Measurements from ENCODE around the gene ZNF536. TPM values are rescaled to one million over a fixed set of nuclear protein-coding genes. Genes with fewer than 3 reads are reported as not detected.
"Not testable (repeated sequence)": the region's sequence is repeated elsewhere in the genome, so short reads cannot be mapped to it uniquely, and the experiment has no call there.

The ZNF536 gene
- total RNA-seq, 1 experiment from 2014 or later, result not detected

GRCh38 chr19:30338878-30339623 is 33.1 kb upstream of the ZNF536 start:
- no peaks in the 10 kb centered on the region for H3K27me3 ChIP-seq
- H3K4me3 ChIP-seq, result no peak overlapping the region
- DNase-seq, result no peak
- no peaks in the 10 kb centered on the region for H3K36me3 ChIP-seq
- H3K9me3 ChIP-seq, result no peaks in the 10 kb centered on the region

- H3K9me3 ChIP-seq, result no peaks in the 10 kb centered on the region
- H3K36me3 ChIP-seq, result no peaks in the 10 kb centered on the region
- no peaks in the 10 kb centered on the region for H3K27me3 ChIP-seq
- no peak overlapping the region for H3K4me3 ChIP-seq
- no peak for DNase-seq
Observed at GRCh38 chr19:30339624-30340525, 32.3 kb upstream of the ZNF536 start.

- H3K36me3 ChIP-seq, result no peaks in the 10 kb centered on the region
- no peaks in the 10 kb centered on the region for H3K27me3 ChIP-seq
- DNase-seq, result no peak
- H3K9me3 ChIP-seq, result no peaks in the 10 kb centered on the region
- no peak overlapping the region for H3K4me3 ChIP-seq
Observed at GRCh38 chr19:30340771-30341561, 31.2 kb upstream of the ZNF536 start.

- H3K27me3 ChIP-seq, result no peaks in the 10 kb centered on the region
- H3K4me3 ChIP-seq, result no peak overlapping the region
- no peaks in the 10 kb centered on the region for H3K9me3 ChIP-seq
- DNase-seq, result no peak
- no peaks in the 10 kb centered on the region for H3K36me3 ChIP-seq
Observed at GRCh38 chr19:30341611-30342201, 30.5 kb upstream of the ZNF536 start.

- DNase-seq, result no peak
- Histone ChIP-seq H3K36me3 (no peaks in the 10 kb centered on the region), H3K4me3 (no peak overlapping the region), H3K27me3 (no peaks in the 10 kb centered on the region), H3K9me3 (no peaks in the 10 kb centered on the region)
Observed at GRCh38 chr19:30342901-30343300, 29.3 kb upstream of the ZNF536 start.

- no peak for DNase-seq
- H3K27me3 ChIP-seq, result no peaks in the 10 kb centered on the region
- no peak overlapping the region for H3K4me3 ChIP-seq
Observed at GRCh38 chr19:30344446-30345425, 27.4 kb upstream of the ZNF536 start.

GRCh38 chr19:30345686-30346085 is 26.5 kb upstream of the ZNF536 start:
- peaks cover 7% of the 10 kb centered on the region; the same call in 1 of the 2 replicates for H3K27me3 ChIP-seq
- H3K9me3 ChIP-seq, result no peaks in the 10 kb centered on the region
- no peak for DNase-seq
- no peak overlapping the region for H3K4me3 ChIP-seq
- no peaks in the 10 kb centered on the region for H3K36me3 ChIP-seq

More at GRCh38 chr19:30344446-30345425, 27.4 kb upstream of the ZNF536 start:
- no peaks in the 10 kb centered on the region for H3K9me3 ChIP-seq
- no peaks in the 10 kb centered on the region for H3K36me3 ChIP-seq

GRCh38 chr19:30346468-30346867 is 25.7 kb upstream of the ZNF536 start:
- H3K9me3 ChIP-seq, DNase-seq: not testable (repeated sequence)

GRCh38 chr19:30349131-30349730 is 23.0 kb upstream of the ZNF536 start:
- DNase-seq, result no peak
- Histone ChIP-seq H3K27me3 (peaks cover 11% of the 10 kb centered on the region; the same call in 1 of the 2 replicates), H3K36me3 (no peaks in the 10 kb centered on the region), H3K4me3 (no peak overlapping the region), H3K9me3 (no peaks in the 10 kb centered on the region)

More at GRCh38 chr19:30346468-30346867, 25.7 kb upstream of the ZNF536 start:
- peaks cover 11% of the 10 kb centered on the region; the same call in 1 of the 2 replicates for H3K27me3 ChIP-seq
- not testable (repeated sequence) for H3K4me3 ChIP-seq, H3K36me3 ChIP-seq

- DNase-seq, result no peak
Observed at GRCh38 chr19:30350692-30351663, 21.2 kb upstream of the ZNF536 start.

GRCh38 chr19:30351774-30352173 is 20.4 kb upstream of the ZNF536 start:
- Histone ChIP-seq H3K9me3 (no peaks in the 10 kb centered on the region), H3K36me3 (no peaks in the 10 kb centered on the region), H3K27me3 (peaks cover 11% of the 10 kb centered on the region; the same call in 1 of the 2 replicates), H3K4me3 (no peak overlapping the region)
- DNase-seq, result no peak

More at GRCh38 chr19:30350692-30351663, 21.2 kb upstream of the ZNF536 start:
- Histone ChIP-seq H3K36me3 (no peaks in the 10 kb centered on the region), H3K27me3 (peaks cover 11% of the 10 kb centered on the region; the same call in 1 of the 2 replicates), H3K4me3 (no peak overlapping the region), H3K9me3 (no peaks in the 10 kb centered on the region)

GRCh38 chr19:30353394-30353945 is 18.7 kb upstream of the ZNF536 start:
- Histone ChIP-seq H3K36me3 (no peaks in the 10 kb centered on the region), H3K27me3 (peaks cover 11% of the 10 kb centered on the region; the same call in 1 of the 2 replicates), H3K4me3 (no peak overlapping the region), H3K9me3 (no peaks in the 10 kb centered on the region)
- no peak for DNase-seq

GRCh38 chr19:30355586-30355985 is 16.6 kb upstream of the ZNF536 start:
- Histone ChIP-seq H3K36me3 (no peaks in the 10 kb centered on the region), H3K4me3 (no peak overlapping the region), H3K9me3 (no peaks in the 10 kb centered on the region), H3K27me3 (peaks cover 6% of the 10 kb centered on the region; the same call in 1 of the 2 replicates)
- DNase-seq, result no peak
